Measurements from ENCODE around the gene GLIS1. TPM values are rescaled to one million over a fixed set of nuclear protein-coding genes. Genes with fewer than 3 reads are reported as not detected.

GLIS1 gene
- total and polyA plus RNA-seq, 2 of the 8 experiments (the other 6 are each of a cell fraction or from before 2014, with no cell fraction given) = 0.15 to 0.22 TPM

DNA sequence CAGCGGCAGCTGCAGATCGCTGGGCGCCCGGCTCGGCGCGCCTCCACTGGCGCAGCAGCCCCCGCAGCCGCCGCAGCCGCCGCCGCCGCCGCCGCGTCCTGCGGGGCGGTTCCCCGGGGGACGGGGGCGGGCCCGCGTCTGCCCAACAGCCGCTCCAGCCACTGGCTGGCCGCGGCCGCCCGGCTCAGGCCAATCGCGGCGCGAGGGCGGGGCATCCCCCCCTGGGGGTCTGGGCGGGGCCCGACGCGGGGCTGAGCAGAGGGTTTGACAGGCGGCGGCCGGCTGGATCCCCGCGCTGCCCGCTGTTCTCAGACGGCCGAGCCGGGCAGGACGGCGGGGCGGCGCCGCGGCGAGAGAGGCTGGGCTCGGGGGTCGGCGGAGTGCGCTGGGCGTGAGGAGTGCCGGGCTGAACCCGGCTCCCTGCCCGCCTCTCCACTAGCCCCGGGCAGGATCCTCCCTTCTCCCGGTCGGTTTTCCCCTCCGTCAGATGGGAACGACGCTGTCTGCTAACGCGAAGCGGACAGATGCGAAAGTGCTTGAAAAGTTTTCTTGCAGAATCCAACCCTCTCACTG is at the start of gene GLIS1 (continued):
- TF ChIP-seq SUZ12 (IDR thresholded peaks at IDR 0.05; ENCODE audit: low read length) (0 out of 2 replicates have a peak, but pooled peaks have one; percentile 3), SP1 (IDR thresholded peaks at IDR 0.05; ENCODE audit: low read depth, low read length) (peak; percentile 90), SIN3A (conservative IDR thresholded peaks at IDR 0.05 in 1 of 2, IDR thresholded peaks at IDR 0.05 in 1 of 2; ENCODE audit: low read depth in 1 of 2, low read length in 2 of 2) (peak; percentile 40 to 77; a peak in 3 of 4 replicates), GABPA (IDR thresholded peaks at IDR 0.05; ENCODE audit: borderline replicate concordance, insufficient read depth, low read length) (no peak), ZNF274 (IDR thresholded peaks at IDR 0.05; ENCODE audit: borderline replicate concordance, extremely low read depth, low read length) (no peak), SIRT6 (IDR thresholded peaks at IDR 0.05; ENCODE audit: low read length) (no peak), HDAC2 (IDR thresholded peaks at IDR 0.05; ENCODE audit: borderline replicate concordance in 1 of 2, low read depth in 2 of 2, low read length in 2 of 2) (no peak), FOSL1 (IDR thresholded peaks at IDR 0.05; ENCODE audit: insufficient read depth, low read depth, low read length) (no peak)

All from H1 (cell line).